ENCODE results near the gene TEX50. TPM values are rescaled to one million over a fixed set of nuclear protein-coding genes. Genes with fewer than 3 reads are reported as not detected.
"Not testable (repeated sequence)": the region's sequence is repeated elsewhere in the genome, so short reads cannot be mapped to it uniquely, and the experiment has no call there.

TEX50 gene
- total RNA-seq, 1 donor from 2014 or later, result not detected

- DNase-seq (ENCODE audit: low read depth in 2 of 2), result no peak
Observed at GRCh38 chr1:173661763-173662162, 26.6 kb downstream of the TEX50 start.

- DNase-seq (ENCODE audit: low read depth in 2 of 2), result no peak
Observed at GRCh38 chr1:173663159-173663558, 28.0 kb downstream of the TEX50 start.

GRCh38 chr1:173666646-173667045, 31.5 kb downstream of the TEX50 start:
- no peak for DNase-seq (ENCODE audit: low read depth in 2 of 2)

- peak; percentile 3 to 50 for DNase-seq (ENCODE audit: low read depth in 2 of 2)
Observed at GRCh38 chr1:173669491-173669941, 34.4 kb downstream of the TEX50 start, which contains the start of gene ANKRD45. Gene ANKRD45, minus strand, starts transcription at chr1:173669851. Its CDS starts 10,433 bp downstream, at chr1:173659418.

GRCh38 chr1:173674496-173674895, 39.4 kb downstream of the TEX50 start:
- DNase-seq (ENCODE audit: low read depth in 2 of 2), result not testable (repeated sequence)

GRCh38 chr1:173680152-173680551, 45.0 kb downstream of the TEX50 start:
- not testable (repeated sequence) for DNase-seq (ENCODE audit: low read depth in 2 of 2)

GRCh38 chr1:173682184-173682583, 47.0 kb downstream of the TEX50 start:
- DNase-seq (ENCODE audit: low read depth in 2 of 2), result no peak

GRCh38 chr1:173683838-173684237, 48.7 kb downstream of the TEX50 start:
- not testable (repeated sequence) for DNase-seq (ENCODE audit: low read depth in 2 of 2)

GRCh38 chr1:173685121-173685520, 50.0 kb downstream of the TEX50 start:
- DNase-seq (ENCODE audit: low read depth in 2 of 2), result not testable (repeated sequence)

Other genes starting within 250 kb of the TEX50 start
- 100.0 and 116 TPM in 2 replicates for gene PRDX6, start 158.0 kb upstream of the TEX50 start, total RNA-seq
- not detected in 2 replicates for gene SLC9C2, start 32.3 kb upstream of the TEX50 start, total RNA-seq
- gene ANKRD45, start 34.5 kb downstream of the TEX50 start, total RNA-seq, result not detected in 2 replicates
- 25.1 and 38.1 TPM in 2 replicates for gene KLHL20, start 79.6 kb downstream of the TEX50 start, total RNA-seq
- gene DARS2, start 189.3 kb downstream of the TEX50 start, total RNA-seq, result 8.9 and 10.2 TPM in 2 replicates
- gene CENPL, start 189.5 kb downstream of the TEX50 start, total RNA-seq, result 4.8 and 8.7 TPM in 2 replicates
- 281 and 362 TPM in 2 replicates for gene GAS5, start 232.7 kb downstream of the TEX50 start, total RNA-seq
- gene ZBTB37, start 233.0 kb downstream of the TEX50 start, total RNA-seq, result 2.2 and 4.4 TPM in 2 replicates

Measured in lung microvascular endothelial cell (primary cell).